Heart left ventricle (tissue), 13 donors: ENCODE results near the gene RNLS.

Experiments used
- POLR2A ChIP-seq, 2 donors: fragments of 450-650 bp; IDR thresholded peaks; one replicate each; pipeline ENCODE4 v1.6.1; 2017; ENCODE audit warnings: antibody characterized with exemption in 2 of 2, mild to moderate bottlenecking in 2 of 2, moderate library complexity in 2 of 2
- TF ChIP-seq, protein P1 (sequence below), 12 donors: fragments of 200-600 bp; sonication (generic) in 4 of 12; IDR thresholded peaks; one replicate each; pipeline versions ENCODE4 v1.5.0 to v1.8.0; 2018 to 2022; ENCODE audit warnings: antibody characterized with exemption in 12 of 12, mild to moderate bottlenecking in 5 of 12
- donor health status: ischemic (EF 13 %, LVEDD 7.1; RV severe dilation, severe dysfunction).
- donor health status: DM: no; HTN: yes; CAD: no.
- donor health status: DM: no; HTN: no; CAD: no.
- donor health status: ischemic (EF 25% LVEDD 6.9; RV normal size, moderate dysfunction).
- donor health status: ischemic (EF 25% LVEDD 5.7; RV mildly dilated, moderate dysfunction).
- donor health status: ischemic (EF 35%, LVEDD 5.7; RV mildly dilated, moderate dysfunction).
- donor health status: nonischemic (EF 11% LVEDD 7.7; RV severe dilation, severe dysfunction).
- donor health status: DM: yes; HTN: yes; CAD: no.
- donor health status: PGD.
- donor health status: ischemic (EF 29% LVEDD 5.4; RV normal size, mild dysfunction).
- donor health status: nonischemic (EF 23%, LVEDD 6.1; RV moderate dilation, normal function).

DNA sequence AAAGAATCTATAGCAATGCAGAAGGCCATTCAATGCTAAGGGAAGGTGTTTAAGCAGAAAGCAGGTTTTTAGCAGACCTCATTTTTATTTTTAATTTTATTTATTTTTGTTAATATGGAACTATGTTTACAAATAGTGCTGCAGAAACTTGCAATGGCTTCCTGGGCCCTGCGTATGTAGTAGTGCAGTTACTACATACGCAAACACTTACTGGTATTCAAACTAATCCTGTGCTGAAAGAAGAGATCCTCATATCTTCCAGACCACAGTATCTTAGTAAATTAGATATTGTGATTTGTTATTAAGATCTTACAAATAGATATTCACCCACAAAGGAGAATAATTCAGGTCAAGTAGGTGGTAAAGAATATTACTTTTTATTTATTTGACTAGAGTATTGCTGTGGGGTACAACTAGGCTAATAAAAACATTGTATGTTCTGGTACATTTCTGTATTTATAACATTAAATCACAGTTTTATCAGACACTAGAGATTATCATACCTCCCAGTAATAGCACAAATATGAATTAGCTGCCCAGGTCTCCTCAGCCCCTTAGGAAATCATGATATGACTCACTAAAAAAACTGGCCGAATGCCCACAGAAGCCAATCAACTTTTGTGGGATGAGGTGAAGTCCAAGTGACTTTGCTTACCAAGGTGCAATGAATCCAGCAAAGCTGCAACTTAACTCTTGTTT, 57.6 kb downstream of the RNLS start:
- TF ChIP-seq, protein P1, sequence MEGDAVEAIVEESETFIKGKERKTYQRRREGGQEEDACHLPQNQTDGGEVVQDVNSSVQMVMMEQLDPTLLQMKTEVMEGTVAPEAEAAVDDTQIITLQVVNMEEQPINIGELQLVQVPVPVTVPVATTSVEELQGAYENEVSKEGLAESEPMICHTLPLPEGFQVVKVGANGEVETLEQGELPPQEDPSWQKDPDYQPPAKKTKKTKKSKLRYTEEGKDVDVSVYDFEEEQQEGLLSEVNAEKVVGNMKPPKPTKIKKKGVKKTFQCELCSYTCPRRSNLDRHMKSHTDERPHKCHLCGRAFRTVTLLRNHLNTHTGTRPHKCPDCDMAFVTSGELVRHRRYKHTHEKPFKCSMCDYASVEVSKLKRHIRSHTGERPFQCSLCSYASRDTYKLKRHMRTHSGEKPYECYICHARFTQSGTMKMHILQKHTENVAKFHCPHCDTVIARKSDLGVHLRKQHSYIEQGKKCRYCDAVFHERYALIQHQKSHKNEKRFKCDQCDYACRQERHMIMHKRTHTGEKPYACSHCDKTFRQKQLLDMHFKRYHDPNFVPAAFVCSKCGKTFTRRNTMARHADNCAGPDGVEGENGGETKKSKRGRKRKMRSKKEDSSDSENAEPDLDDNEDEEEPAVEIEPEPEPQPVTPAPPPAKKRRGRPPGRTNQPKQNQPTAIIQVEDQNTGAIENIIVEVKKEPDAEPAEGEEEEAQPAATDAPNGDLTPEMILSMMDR (IDR thresholded peaks at IDR 0.05) = no peak
- no peak for TF ChIP-seq POLR2A (IDR thresholded peaks at IDR 0.05)
